Middle frontal gyrus (tissue), 1 donor: ENCODE results near the gene NPAS3.
"Not testable (repeated sequence)": the region's sequence is repeated elsewhere in the genome, so short reads cannot be mapped to it uniquely, and the experiment has no call there.

ENCODE experiments used
- DNase-seq: peaks from one replicate; pipeline ENCODE4 v3.0.0-alpha.2; 2015; ENCODE audit warnings: low spot score; ENCODE audit errors: extremely low spot score

NPAS3 gene

DNA sequence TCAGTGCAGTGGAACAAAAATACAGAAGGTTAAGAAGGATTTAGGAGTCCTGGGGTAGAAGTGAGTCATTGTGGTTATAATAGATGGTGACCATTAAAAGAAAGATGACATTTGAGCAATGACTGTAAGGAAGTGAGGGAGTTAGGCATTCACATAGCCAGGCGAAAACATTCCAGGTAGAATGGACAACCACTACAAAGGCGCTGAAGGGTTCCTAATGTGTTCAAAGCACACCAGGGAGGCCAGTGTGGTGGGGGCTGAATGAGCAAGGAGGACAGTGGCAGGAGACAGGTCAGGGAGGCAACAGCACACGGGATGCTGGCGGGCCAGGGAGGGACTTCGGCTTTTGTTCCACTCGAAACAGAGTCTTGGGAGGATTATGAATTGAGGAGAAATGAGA is 129.9 kb downstream of the NPAS3 start:
- DNase-seq, result no peak

DNA sequence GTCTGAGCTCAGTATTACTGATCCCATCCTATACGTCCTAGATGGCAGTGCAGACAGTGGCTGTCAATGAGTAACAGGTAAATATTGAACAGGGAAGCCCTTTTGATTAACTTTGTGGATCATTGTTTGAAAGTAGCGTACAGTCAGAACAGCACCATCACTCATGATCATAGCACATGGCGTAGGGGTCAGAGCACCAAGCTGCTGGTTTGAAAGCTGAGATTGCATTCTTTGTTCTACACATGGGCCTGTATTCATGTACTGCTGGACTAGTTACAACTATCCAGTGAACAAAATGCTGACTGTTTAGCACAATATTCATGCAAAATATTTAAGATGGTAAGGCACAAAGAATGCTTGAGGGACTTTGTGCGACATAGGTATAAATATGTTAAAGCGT is 131.8 kb downstream of the NPAS3 start:
- DNase-seq, result no peak

DNA sequence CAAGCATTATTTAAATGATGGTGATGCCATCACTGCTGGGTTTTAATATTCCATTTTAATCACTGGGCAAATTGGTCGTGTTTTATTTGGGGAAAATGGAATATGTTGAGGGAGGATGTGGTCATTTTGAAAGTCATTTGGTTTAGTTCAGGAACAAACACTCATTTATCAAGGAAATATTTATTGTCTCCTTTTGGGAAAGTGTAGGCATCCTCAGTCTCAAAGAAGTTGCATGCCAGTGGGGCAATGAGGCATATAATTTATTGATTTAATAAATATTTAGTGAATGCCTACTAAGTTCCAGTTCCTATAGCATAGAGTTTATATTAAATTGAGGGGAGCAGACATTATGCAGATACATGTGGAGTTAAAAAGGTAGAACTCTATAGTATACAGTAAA is 134.3 kb downstream of the NPAS3 start:
- no peak for DNase-seq

DNA sequence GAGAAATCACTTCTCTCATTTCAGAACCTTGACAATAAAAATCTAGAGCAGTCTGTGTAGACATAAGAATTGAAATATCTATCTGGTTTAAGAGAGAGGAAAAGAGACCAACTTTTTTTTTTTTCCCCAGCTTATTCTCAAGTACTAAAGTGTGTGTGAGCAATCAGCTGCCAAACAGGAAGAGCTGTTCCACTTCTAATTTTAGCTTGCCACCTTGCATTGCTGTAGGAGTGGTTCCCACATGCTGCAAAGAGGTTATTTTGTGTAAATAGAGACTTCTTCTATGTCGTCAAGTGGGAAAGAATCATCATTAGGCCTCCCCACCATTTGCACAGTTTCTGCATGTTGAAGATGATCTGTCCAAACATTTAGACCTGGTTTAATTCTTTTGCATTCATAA is 142.6 kb downstream of the NPAS3 start:
- no peak for DNase-seq

DNA sequence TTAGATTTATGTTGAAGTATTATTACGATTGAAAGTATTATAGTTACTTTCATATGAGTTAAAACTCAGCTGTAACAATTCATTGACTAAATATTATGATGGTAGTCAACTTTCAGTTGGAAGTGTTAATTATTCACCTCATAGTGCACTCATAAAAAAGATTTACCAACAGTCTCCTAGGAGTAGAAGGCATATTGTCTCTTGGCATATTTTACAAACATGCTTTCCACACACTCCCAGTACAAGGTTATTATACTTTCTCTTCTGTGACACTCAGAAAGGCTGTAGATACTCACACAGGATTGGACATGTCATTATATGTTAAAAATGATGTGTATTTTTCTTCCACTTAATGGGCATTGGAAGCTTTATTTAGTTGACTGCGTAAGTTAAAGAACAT is 147.1 kb downstream of the NPAS3 start:
- DNase-seq, result no peak

DNA sequence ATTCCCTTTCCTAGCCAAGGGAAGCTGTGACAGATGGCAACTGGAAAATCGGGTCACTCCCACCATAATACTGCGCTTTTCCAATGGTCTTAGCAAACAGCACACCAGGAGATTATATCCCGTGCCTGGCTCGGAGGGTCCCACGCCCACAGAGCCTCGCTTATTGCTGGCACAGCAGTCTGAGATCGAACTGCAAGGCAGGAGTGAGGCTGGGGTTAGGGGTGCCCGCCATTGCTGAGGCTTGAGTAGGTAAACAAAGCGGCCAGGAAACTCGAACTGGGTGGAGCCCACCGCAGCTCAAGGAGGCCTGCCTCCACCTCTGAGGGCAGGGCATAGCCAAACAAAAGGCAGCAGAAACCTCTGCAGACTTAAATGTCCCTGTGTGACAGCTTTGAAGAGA is 149.6 kb downstream of the NPAS3 start:
- DNase-seq, result not testable (repeated sequence)

DNA sequence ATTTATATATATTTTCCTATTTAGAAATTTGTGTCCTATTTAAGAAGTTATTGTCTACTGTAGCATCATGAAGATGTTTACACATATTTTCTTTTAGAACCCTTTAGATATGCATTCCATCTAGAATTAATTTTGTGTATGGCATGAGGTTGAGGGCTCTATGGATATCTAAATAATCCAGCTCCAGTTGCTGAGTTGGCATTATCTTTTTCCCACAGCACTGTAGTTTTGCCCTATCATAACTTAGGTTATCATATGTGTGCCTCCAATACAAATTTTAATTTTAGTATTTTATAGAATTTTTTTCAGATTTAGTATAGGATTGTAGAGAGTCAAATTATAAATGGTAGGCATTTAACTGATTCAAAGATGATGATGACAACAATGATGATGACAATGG is 159.3 kb downstream of the NPAS3 start:
- no peak for DNase-seq

DNA sequence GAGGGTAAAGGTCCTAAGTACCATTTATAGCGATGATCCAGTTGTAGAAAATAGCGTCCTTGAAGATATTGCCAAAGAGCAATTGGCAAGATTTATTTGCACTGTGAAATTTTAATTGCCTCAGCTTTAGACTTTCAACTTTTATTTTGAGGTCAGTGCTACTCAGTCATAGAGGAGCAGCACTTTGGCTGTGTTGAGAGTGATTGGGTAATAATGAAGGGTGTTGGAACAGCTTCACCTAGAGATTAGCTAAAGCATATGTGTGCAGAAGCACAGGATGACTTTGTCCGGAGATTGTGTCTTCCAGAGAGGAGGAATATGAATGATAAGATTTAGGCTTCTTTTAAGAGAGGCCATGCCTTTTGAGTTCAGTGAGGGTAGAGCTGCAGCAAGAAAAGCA is 164.8 kb downstream of the NPAS3 start:
- no peak for DNase-seq

DNA sequence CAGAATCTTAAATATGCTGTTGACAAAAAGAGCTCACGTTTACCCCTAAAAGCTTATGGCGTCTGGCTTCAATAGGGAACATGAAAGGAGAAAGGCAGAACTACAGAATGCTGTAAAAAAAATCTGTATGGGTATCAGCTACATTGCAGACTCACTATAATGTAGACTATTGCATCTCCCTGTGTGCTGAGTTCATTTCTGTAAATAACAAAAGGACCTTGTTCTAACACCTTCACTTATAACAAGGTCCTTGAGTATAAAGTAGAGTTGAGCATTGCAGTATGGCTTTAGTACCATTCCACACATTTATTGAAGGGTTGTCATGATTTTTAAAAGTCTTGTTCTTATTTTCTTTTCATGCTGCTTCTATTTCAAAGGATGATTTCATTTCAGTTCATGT is 165.3 kb downstream of the NPAS3 start:
- no peak for DNase-seq

DNA sequence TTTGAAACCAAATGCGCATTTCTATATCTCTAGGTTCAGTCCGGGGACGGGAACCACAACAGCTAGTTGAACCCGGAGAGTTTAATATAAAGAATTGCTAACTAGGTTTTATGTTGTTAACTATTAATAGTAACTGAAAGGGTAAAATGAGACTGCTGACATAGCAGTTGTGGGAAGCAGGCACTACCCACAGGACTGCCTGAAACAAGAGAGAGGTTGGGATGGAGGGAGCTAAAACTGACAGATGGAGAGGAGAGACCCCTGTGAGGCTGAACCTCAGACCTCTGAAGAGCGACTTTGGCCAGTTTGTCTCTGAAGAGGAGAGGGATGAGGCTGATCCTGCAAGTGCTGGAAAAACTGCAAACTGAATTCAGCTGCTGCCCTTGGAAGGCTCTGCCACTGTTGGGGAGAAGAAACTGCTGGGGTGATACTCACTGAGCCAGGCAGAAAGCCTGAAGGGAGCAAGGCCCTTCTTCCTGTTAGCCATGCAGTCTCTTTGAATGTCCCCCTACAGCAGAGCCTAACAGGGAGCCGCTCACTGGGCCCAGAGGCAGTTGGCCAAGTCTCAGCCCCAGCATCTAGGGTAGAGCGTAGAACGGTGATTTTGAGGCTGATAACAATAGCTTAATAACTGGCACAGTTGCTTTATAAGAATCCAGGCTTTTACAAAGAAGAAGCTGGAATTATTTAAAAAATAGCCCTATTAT is 172.2 kb downstream of the NPAS3 start:
- DNase-seq, result no peak

DNA sequence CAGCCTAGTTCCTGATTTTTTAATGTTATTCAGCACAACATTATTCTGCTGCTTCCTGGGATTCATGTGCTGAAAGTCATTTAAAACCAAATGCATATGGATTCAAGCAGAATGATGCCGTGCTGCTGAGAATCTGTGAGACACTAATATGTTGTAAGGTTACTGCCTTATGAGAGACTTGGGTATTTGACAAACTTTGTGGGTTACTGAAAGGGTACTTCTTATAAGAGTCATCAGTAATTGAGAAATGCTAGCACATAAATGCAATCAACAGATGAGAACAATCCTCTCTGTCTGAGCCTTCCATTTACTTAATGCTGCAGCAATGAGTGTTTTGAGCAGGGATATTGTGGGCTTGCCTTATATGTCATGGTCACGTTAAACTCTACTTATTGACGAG is 175.7 kb downstream of the NPAS3 start:
- DNase-seq, result no peak

DNA sequence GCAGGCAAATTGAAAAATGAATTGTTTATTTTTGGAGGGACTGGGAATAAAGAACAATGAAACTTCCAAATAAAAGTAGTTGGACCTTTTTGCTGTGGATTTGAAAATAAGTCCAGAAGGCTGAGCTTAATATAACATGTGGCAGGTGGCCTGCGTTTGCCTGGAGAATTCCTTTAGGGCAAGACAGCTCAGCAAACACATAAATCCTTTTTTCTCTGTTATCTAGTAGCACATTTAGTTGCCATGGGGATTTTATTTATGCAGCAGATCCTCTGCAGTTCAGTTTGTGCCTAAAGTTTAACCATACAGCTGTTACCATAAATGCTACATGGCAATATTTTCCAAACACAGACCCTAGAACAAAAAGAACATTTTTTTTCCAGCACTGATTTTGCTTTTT is 180.0 kb downstream of the NPAS3 start:
- no peak for DNase-seq

DNA sequence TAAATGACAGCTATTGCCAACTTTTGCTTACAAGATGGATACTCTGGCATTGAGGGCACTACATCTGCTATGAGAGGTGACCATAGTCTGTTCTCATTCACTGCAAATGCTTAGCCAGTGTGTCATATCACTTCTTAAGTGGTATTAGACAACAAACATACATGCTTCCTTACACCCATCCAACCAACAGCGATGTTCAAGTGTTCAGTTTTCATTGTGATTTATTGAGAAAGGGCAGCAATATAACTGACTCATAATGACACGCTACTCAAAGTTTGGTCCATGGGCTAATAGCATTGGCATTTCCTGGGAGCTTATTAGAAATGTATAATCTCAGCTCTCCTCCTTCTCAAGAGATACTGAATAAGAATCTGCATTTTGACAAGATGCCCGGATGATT is 181.7 kb downstream of the NPAS3 start:
- DNase-seq, result no peak

DNA sequence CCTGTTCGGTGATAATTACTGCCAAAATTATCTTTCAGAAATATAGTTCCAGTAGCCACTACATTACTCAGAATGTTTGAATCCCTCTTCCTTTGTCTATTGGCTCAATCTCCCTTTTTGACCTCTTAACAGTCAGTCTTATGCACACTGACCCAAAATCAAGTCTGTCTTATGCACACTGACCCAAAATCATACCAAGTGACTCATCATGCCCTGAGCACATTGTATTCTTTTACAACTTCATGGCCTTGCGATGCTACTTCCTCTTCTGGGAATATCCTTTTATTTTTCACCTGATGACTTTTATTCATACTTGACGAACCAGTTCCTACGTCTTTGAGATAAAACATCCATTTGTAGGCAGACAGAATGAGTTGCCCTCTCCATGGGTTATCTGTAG is 182.3 kb downstream of the NPAS3 start:
- no peak for DNase-seq

DNA sequence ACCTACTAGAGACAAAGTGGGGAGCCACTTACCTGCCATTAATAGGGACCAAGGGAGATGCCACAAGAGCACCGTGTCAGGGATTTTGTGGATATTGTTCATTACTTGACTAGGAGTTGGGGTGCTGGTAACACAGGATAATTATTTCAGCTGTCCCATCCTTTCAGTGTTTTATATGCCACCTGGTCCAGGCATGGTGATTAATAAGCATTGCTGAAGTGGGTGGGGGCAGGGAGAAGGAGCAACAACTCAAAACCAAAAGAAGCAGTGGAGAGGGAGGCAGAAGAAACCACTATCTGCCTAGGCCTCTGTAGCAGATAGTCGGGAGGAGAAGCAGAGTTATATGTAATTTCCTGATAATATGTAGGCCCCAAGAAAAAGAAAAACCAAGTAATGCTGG is 184.6 kb downstream of the NPAS3 start:
- no peak for DNase-seq

DNA sequence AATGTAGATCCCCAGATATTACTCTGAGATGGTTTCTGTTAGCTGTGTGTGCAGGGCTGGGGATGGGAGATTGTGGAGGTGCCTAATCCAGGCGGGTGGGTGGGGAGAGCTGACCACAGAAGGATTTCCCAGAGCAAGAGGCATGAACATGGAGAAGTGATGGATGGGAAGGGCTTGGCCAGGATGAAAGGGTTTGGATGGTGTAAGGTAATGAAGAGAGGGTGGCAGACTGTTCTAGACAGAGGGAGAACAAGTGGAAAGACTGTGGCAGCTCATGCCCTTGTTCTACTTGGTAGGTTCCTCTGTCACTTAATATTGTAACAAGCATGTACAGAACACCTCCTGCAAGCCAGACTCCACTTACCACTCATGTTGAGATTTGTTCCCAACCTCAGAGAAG is 187.8 kb downstream of the NPAS3 start:
- DNase-seq, result no peak

DNA sequence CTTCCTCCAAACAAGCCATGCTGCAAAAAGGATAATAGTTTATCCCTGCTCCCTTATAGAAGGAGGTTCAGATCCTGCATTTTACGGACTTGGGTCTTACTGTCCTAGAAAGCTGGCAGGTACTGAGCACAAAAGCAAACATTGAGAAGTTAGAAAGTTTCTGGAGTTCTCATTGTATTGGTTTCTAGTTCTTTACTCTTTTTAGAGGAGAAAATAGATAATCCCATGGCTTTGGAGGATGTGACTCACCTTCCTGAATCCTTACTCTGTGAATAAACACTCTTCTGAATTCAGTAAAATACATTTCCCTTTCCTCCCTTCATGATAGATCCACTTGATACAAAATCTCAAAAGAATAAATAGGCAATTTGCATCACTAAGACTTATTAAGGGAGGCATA is 188.9 kb downstream of the NPAS3 start:
- DNase-seq, result no peak

DNA sequence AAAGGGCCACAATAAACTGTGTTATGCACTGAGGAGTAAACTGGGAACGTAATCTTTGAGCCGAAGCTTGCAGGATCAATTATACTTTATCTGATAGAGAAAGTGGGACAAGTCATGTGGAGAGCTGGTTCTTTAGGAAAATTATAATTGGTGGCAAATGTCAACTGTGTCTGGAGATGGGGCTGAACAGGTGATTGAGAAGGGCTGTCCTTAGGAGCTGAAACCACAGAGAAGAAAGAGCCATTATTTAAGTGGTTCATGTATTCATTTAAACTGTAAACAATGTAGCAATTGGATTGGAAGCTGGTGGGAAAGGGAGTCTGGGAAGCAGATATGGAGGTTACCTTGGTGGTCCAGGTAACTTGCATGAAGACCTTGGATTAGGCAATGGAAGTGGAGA is 193.1 kb downstream of the NPAS3 start:
- no peak for DNase-seq

DNA sequence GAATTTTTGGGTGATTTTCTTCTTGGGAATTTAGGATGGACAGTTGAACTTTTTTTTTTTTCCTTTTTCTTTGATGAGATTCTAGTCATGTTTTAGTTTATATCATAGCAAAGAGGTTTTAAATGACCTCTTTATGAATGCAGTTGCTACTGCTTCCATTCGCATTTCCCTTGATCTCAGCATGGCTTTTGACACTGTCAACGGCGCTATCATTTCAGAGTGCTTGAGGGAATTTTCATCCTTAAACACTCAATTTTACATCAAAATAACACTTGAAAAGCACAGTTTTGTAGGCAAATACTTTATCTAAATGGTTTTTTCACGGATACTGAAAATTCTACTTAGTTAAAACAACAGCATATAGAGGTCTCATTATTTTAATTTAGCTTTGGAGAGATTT is 195.5 kb downstream of the NPAS3 start:
- DNase-seq, result no peak

DNA sequence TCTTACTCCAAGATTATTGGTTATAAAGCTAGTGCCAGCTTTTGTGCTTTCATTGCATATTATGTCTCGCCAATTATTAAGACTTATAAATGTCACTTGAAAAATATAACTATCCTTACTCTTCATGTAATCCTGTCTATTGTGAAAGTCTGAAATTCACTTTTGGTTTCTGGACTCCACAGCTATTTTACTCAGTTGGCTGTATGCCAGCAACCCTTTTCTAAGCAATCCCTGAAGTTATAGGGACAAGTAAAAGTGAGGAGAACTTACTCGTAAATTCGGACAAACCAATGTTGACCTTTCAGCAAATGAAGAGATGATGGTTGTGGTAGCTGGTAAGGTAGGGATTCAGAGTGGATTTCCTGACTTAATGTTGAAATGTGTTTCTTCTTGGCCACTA is 196.3 kb downstream of the NPAS3 start:
- DNase-seq, result no peak

DNA sequence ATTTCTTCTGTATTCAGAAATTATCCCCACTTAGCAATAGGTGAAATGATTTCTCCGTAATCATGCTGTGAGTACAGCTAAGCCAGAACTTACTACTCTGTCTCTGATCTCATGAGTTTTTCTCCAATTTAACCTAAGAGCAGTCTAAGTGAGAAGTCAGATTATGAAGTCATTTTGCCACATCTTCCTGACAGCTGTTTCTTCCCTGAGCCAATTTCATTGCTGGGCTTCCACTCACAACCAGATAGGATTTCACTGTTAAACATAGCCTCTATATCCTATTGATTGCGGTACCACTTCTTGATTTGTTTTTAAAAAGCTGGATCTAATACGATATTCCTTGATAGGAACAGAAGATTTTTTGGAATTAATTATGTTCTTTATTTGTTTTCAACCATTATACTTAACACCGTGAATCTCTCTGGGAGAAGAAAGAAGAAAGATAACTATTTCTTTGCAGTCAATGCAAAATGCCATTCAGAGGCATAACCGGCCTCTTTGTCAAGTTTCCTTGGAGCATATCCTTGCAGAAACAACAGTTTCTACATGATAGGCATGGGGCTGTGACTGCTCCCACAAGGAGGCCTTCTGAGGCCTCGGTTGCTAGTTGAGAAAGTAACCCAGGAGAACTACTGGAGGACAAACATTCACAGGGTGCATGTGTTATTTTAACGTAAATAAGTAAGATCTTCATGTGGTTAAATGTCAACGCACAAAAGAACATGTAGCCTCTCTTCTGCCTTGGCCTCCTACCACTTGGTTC is 212.2 kb downstream of the NPAS3 start:
- DNase-seq, result no peak

DNA sequence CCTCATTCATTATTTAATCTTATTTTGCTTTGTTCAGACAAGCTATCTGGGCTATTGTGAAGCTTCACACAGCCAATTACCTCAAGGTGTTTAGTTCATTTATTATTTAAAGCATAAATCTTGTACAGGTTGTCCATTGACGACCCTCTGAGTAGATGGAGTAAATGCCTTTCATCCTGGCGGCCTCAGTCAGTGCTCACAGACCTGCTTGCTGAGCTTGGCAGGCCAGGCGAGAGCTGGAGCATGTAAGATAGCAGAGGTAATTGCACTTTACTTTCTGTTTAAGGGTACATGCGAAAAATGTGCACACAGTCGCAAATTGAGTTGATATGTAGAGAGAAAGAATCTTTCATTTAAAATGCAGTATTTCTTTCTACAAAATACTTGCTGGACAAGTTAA is 224.4 kb downstream of the NPAS3 start:
- no peak for DNase-seq

DNA sequence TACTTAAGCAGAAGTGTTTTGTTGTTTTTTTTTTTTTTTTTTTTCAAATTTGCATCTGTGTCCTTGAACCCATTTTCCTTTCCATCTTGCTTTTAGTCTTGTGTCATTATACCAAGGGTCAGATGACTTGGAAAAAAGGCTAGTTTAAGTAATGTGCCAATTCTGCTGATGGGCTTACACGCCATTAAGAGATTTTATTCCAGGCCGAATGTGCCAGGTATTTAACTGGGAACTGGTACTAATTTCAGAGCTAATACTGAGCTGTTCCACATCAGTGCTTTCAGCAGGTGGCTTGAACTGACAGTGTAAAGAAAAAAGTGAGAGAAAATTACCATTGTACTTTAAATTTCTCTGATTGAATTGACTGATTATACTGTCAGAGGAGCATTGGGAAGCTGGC is 224.9 kb downstream of the NPAS3 start:
- no peak for DNase-seq
